SK-N-SH treated with all-trans-retinoic acid at 6 μM for 48 hours (cell line): ENCODE data around the gene CNTNAP2.

Experiments
- RARB ChIP-seq: fragments of 250-450 bp; sonication (Bioruptor Pico); IDR thresholded peaks from 2 replicates; pipeline ENCODE4 v1.8.0; 2021; ENCODE audit warnings: mild to moderate bottlenecking, moderate library complexity
- ZFP3 ChIP-seq: fragments of 250-450 bp; sonication (Bioruptor Pico); IDR thresholded peaks from 2 replicates; pipeline ENCODE4 v1.5.0; 2020; ENCODE audit warnings: mild to moderate bottlenecking, moderate library complexity
- ZFP30 ChIP-seq: fragments of 450-650 bp; formaldehyde crosslinking; IDR thresholded peaks from 2 replicates; pipeline ENCODE4 v1.5.0; 2022; ENCODE audit warnings: mild to moderate bottlenecking, moderate library complexity

- TF ChIP-seq RARB (CRISPR knock-in tag): no peak
- TF ChIP-seq ZFP30: no peak
- no peak for TF ChIP-seq ZFP3
These were observed 48.7 kb upstream of the CNTNAP2 start for GRCh38 chr7:146067880-146068279.
